Endothelial cell of umbilical vein (primary cell): ENCODE data around the gene NSFL1C.

Experiments used
- EZH2 ChIP-seq: IDR thresholded peaks from 2 replicates; pipeline ENCODE4 v1.6.1; 2012; ENCODE audit warnings: borderline replicate concordance, low read depth, mild to moderate bottlenecking, moderate library complexity, low read length, inconsistent platforms; ENCODE audit not compliant: severe bottlenecking
- FOS ChIP-seq: IDR thresholded peaks from 2 replicates; pipeline ENCODE4 v1.6.1; 2011; ENCODE audit warnings: mild to moderate bottlenecking, low read length, moderate library complexity, borderline replicate concordance; ENCODE audit not compliant: insufficient read depth
- JUN ChIP-seq: IDR thresholded peaks from 2 replicates; pipeline ENCODE4 v1.6.1; 2011; ENCODE audit warnings: borderline replicate concordance, low read depth; ENCODE audit not compliant: insufficient read length, insufficient read depth
- MYC ChIP-seq: IDR thresholded peaks from one replicate; pipeline ENCODE4 v1.6.1; 2011; ENCODE audit warnings: mild to moderate bottlenecking, low read depth, low read length
- POLR2A ChIP-seq: IDR thresholded peaks from 2 replicates; pipeline ENCODE4 v1.6.1; 2012; ENCODE audit warnings: low read depth, mild to moderate bottlenecking, control low read depth, low read length
- POLR2AphosphoS5 ChIP-seq: IDR thresholded peaks from 2 replicates; pipeline ENCODE4 v1.6.1; 2012; ENCODE audit warnings: low read depth, mild to moderate bottlenecking, control low read depth, low read length, moderate library complexity; ENCODE audit not compliant: insufficient read depth
- TF ChIP-seq, protein P1 (sequence below), 2 donors: IDR thresholded peaks; 1 replicate in 1 of 2; 2 replicates in 1 of 2; pipeline ENCODE4 v1.5.1; 2011; ENCODE audit warnings: low read length in 2 of 2, mild to moderate bottlenecking in 2 of 2, moderate library complexity in 2 of 2, control low read depth in 1 of 2, inconsistent platforms in 1 of 2, low read depth in 1 of 2; ENCODE audit not compliant: insufficient read depth in 1 of 2; ENCODE audit errors: extremely low read depth in 1 of 2
- TF ChIP-seq, protein P2 (sequence below): IDR thresholded peaks from 2 replicates; pipeline ENCODE4 v1.6.1; 2011; ENCODE audit not compliant: insufficient read depth, insufficient read length

DNA sequence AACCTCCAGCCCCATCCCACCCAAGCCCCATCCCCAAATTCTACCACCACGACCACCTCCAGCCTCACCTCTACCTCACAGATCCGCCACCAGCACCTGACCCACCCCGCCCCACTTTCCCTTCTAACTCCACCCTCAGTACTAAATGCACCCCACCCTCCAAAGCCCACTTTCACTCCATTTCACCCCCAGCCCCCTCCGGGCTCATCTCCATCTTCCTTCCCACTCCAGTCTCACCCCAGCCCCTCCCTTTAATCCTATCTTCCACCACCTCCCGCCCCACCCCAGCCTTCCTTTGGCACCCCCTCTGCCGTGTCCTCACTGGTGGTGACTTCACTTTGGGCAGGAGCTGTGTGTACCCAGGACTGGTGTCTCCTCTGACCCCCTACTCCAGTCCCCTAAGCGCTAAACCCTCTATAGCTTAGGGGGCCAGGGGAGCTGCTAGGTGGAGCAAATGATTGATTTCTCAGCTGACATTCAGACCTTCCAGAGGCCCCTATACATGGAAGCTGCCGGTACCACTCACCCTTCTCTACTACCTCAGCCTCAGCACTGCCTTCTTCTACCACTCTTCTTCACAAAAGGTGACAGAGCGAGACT lies 2.8 kb upstream of the NSFL1C start:
- TF ChIP-seq, protein P1, sequence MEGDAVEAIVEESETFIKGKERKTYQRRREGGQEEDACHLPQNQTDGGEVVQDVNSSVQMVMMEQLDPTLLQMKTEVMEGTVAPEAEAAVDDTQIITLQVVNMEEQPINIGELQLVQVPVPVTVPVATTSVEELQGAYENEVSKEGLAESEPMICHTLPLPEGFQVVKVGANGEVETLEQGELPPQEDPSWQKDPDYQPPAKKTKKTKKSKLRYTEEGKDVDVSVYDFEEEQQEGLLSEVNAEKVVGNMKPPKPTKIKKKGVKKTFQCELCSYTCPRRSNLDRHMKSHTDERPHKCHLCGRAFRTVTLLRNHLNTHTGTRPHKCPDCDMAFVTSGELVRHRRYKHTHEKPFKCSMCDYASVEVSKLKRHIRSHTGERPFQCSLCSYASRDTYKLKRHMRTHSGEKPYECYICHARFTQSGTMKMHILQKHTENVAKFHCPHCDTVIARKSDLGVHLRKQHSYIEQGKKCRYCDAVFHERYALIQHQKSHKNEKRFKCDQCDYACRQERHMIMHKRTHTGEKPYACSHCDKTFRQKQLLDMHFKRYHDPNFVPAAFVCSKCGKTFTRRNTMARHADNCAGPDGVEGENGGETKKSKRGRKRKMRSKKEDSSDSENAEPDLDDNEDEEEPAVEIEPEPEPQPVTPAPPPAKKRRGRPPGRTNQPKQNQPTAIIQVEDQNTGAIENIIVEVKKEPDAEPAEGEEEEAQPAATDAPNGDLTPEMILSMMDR (IDR thresholded peaks at IDR 0.05; ENCODE audit: extremely low read depth in 1 of 2, insufficient read depth in 1 of 2, low read depth in 1 of 2, low read length in 2 of 2): no peak
- TF ChIP-seq POLR2A (no peak), EZH2 (no peak), POLR2AphosphoS5 (no peak), JUN (no peak), MYC (no peak), FOS (no peak)
- TF ChIP-seq, protein P2, sequence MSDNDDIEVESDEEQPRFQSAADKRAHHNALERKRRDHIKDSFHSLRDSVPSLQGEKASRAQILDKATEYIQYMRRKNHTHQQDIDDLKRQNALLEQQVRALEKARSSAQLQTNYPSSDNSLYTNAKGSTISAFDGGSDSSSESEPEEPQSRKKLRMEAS: no peak
